GM18861 (cell line): ENCODE results near the gene DBNL.

Source experiments
- ATAC-seq: cut with Tn5 transposase; IDR thresholded peaks from one replicate; pipeline ENCODE4 v1.9.1; 2021; ENCODE audit not compliant: unreplicated experiment

Gene DBNL

DNA sequence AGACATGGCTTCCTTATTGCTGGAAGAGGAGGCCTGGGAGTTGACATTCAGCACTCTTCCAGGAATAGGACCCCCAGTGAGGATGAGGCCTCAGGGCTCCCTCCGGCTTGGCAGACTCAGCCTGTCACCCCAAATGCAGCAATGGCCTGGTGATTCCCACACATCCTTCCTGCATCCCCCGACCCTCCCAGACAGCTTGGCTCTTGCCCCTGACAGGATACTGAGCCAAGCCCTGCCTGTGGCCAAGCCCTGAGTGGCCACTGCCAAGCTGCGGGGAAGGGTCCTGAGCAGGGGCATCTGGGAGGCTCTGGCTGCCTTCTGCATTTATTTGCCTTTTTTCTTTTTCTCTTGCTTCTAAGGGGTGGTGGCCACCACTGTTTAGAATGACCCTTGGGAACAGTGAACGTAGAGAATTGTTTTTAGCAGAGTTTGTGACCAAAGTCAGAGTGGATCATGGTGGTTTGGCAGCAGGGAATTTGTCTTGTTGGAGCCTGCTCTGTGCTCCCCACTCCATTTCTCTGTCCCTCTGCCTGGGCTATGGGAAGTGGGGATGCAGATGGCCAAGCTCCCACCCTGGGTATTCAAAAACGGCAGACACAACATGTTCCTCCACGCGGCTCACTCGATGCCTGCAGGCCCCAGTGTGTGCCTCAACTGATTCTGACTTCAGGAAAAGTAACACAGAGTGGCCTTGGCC, 16.6 kb downstream of the DBNL start:
- no peak for ATAC-seq

DNA sequence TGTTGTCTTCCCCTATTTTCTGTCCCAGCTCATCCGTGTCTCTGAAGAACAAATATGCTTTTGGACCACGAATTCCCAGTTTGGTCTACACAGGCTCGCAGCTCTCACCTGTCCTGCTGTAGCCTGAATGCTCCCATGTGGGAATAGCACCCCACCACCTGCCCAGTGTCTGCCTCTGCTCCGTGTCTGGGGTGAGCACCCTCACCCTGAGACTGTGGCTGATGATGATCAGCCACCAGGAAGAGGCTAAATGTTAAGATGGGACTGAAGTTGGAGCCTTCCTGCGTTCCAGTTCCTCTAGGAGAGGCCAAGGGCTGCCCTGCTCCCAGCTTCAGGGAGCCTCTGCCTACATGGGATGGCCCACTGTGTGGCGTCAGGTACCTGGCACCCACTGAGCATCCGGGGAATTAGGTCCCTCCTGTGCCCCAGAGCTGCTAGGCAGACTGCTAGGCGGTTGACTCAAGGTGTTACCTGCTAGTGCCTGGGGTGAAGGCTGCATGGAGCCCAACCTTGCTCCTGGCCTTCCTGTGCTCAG, 17.2 kb downstream of the DBNL start:
- ATAC-seq, result no peak

- ATAC-seq, result no peak
These were observed 17.8 kb downstream of the DBNL start for GRCh38 chr7:44062180-44062902.

DNA sequence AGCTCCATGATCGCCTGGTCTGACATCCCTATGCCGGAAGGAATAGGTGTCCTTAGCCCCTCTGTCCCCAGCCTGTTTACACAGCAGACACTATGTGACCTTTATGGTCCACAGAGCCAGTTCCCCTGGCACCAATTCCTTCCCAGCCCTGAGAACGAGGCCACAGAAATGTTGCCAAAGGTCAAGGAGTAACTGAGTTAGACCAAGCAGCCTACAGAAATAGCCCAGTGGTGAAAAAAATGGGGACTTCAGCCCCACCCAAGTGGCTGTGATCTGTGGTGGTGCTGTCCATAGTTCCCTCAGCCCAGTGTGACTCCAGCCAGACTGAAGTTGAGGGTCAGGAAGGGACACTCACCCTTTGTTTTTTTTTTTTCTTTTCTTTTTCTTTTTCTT, 18.4 kb downstream of the DBNL start:
- no peak for ATAC-seq

DNA sequence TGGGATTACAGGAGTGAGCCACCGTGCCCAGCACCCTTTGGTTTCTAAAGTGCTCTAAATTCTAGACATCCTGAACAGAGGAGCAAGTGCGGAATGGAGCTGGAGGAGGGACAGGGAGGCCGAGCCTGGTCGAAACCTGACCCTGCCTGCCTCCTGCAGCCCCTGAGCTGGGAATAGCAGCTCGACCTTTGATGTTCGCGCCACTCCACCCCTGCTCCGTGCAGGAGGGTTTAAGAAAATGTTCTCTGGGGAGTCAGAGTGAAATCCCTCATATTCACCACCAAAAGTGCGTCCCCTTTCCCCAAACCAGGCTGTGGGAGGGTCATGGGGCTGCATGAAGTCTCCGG, 19.0 kb downstream of the DBNL start:
- ATAC-seq, result no peak

DNA sequence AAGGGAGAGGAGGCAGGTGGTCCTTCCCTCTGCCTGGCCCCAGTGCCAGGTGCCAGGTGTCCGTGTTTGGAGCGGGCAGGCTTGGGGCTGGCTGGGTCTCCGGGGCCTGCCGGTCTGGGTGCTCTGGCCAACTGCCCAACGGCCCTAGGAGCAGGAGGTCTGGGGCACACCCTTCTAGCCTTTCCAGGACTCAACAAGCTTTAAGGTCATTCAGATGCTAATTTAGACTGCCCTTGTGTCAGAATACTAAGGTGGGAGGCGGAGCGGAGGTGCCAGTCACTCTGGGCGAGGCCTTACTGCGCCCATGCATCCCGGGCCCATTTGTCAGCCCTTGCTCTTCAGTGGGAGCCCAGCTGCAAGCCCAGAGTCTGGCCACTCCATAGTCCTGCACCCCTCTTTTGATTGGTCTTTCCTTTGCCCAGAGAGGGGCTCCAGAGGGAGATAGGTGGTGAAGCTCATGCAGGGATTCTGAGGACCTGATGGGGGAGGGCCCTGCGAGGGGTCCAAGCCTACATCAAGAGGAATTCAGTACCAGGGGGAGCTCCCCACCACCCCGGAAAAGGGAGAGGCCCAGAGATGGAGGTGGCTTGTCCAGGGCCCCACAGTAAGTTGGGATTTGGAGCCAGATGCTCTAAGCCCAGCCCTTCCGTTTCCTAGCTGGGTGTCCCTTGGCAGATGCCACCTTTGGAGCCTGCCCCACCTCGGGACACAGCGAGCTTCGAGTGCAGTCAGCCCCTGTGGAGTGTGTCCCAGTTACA, 19.6 kb downstream of the DBNL start:
- ATAC-seq, result no peak

GRCh38 chr7:44064791-44065430, 20.4 kb downstream of the DBNL start:
- no peak for ATAC-seq

DNA sequence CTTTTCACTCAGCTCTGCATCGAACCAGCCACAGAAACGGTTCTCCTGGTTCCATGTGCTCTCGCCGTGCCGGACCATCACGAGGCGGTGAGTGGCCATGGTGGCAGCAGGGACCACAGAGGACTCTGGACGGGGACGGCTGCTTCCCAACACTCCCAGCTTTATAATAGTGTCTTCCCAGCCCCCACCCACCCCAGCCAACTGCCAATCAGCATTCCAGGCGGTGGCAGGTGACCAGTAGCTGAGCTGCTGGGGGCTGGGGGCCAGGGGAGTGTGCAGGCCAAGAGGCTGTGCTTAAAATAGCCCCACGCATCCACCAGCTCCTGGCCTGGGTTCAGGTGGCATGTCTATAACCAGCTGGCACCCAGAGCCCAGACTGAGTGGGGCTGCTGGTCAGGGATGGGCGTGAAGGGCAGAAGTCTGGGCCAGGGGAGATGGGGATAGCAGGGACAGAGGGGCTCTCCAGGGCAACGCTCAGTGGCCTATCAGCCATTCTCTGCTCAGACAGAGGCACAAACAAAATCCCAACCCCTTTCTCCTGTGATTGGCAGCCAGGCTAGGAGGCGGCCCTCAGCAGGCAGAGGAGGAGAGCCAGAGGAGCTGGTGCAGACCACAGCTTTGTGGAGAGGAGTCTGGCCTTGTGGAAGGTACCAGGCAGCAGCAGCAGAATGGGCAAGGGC, 21.1 kb downstream of the DBNL start, which contains the start of gene PGAM2:
Gene PGAM2 (minus strand): TSS at position 137 of the 680 bp plus-strand sequence. CDS start 38 bp downstream, at position 99.
- no peak for ATAC-seq

DNA sequence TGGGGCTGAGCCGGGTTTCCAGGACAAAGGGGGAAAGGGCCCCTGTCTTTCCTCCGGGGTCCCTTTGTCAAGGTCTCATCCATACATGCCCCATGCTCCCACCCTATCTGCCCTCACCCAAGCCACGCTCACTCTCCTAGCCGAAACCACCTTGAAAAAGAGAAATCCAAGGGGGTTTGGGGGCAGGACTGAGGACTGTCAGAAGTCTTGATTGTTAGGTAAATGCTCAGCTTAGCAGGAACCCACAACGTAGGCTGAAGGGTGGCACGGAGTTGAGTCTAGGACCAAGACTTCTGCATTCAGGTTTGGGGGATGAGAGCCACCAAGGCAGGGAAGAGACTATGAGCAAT, 21.6 kb downstream of the DBNL start:
- no peak for ATAC-seq

GRCh38 chr7:44066494-44067063, 22.1 kb downstream of the DBNL start:
- ATAC-seq, result no peak

DNA sequence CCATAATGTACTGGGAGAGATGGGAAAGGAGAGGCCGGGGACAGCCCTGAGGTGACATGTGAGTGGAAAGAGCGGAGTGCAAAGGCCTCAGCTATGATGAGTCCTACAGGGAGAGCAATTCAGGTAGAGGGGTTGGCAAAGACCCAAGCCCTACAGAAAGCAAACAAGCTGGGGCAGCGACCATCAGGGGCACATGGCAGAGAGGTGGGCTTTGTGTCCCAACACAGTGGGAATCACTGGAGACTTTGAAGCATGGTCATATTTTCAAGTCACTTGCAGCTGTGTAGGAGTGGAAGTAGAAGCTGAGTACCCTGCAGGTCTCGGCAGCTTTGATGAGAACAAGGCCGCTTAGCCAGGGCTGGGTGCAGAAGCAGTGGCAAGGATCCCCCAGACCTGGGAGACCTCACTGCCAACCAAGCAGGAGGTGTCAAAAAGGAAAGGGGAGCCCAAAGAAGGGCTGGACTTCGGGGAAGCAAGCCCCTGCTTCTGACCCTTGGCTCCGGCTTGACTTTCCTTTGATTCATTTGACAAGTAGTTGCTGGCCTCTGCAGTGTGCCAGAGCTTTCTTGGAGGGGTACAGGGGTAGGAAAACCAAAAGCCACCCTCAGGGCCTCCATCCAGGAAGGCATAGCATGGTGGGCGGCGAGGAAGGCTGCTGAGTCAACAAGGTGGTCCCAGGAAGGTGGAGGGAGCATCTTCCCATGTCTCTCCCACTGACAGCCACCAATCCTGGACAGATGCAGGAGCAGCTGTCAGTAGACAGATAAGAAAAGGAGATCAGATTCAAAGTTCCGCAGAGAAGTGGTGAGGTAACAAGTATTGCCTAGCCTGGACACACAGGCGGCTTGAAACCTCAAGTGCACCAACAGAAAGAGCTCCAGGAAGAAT, 22.8 kb downstream of the DBNL start:
- no peak for ATAC-seq

DNA sequence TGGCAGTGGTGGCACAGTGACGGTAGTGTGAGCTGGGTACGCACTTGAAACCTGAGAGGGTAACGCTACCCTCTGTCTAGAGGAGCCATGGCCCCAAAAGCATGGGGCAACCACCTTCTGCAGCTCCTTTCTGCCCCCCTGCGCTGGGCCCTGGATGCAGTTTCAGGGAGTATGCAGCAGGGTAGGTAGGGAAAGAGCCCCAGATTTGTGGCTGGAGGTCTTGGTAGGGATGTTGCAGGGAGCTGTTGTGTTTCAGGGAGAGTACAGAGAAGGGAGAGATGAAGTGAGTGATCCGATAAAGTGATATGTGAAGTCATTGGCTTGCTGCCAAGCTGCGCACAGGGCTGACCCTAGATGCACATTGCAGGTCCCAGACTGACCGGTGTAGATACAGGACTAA, 23.6 kb downstream of the DBNL start:
- no peak for ATAC-seq

DNA sequence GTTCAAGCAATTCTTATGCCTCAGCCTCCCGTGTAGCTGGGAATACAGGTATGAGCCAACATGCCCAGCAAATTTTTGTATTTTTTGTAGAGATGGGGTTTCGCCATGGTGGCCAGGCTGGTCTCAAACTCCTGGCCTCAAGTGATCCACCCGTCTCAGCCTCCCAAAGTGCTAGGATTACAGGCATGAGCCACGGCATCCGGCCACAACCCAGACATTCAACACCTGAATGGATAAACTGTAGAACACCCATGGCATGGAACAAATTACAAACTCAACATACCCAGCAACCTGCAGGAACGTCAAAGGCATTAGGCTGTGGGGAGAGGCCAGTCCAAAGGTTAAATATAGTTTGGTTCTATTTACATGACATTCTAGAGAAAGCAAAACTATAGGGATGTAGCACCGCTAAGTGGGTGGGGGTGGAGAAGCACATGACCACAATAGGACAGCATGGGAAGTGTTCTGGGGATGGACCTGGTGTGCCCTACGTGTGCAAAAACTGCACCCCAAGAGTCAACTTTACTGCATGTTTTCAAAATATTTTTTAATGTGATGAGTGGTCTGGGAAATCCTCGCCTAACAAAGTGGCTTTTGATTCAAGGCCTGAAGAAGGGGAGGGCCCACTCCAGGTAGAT, 27.3 kb downstream of the DBNL start:
- no peak for ATAC-seq

DNA sequence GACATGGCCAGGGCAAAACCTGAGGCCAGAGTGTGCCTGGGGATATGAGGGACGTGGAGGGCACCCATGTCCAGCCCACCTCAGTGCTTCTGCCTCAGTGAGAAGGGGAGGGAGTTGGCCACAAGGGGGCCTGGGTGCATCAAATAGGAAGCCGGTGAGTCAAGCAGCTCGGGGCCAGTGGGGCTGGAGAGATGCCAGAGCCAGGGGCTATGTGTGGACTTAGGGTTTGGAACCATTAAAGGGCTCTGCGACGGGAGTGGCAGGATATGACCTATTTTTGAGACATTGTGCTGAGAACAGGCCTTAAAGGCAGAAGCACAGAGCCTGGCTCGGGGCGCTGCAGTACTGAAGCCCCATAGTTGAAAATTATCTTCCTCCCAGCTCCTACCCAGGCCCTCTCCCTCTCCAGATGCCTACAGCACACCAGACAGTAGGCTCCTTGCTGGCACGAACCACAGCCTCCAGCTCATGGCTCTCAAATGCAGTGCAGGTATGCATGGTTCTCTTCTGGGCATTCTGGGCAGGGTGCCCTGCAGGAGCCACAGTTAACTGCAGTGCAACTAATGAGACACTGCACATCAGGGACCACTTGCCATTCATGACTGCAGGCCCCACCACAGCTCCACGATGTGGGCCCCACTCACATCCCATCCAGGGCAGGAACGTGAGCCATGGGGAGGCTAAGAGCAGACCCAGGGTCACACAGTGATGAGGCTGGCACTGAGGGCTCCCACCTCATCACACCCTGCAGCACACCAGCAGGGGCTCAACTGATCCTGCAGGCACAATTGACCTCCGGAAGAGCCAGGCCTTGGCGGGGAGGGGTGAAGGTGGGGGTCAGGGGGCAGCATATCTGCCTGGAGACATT, 28.1 kb downstream of the DBNL start:
- no peak for ATAC-seq

- no peak for ATAC-seq
These were observed 29.3 kb downstream of the DBNL start for GRCh38 chr7:44073664-44074348.

- ATAC-seq, result no peak
These were observed 29.8 kb downstream of the DBNL start for GRCh38 chr7:44074349-44074695.

DNA sequence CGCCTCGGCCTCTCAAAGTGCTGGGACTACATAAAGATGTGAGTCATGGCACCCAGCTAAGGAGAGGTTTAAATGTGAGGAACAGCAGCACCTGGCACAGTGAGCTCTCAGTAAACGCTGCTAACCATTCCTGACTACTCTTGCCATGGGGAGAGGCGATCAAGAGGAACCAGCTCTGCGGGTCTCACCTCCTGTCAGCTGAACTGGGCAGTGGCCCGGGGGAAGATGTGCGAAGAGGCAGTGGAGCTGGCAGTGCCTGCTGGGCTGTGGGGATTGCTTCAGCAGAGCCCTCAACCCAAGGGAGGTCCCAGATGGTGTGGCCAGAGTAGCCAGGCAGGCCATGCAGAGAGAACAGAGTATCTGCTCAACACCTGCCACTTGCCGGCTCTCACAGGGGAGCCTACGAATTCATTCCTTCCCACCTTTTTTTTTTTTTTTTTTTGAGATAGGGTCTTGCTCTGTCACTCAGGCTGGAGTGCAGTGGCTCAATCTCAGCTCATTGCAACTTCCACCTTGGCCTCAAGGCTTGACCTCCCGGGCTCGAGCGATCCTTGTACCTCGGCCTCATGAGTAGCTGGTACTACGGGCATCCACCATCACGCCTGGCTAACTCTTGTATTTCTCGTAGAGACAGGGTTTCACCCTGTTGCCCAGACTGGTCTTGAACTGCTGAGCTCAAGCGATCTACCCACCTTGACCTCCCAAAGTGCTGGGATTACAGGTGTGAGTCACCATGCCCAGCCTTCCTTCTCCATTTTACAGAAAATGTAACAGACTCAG, 31.0 kb downstream of the DBNL start:
- no peak for ATAC-seq
